H1 (cell line): ENCODE results near the gene IL32. TPM values are rescaled to one million over a fixed set of nuclear protein-coding genes. Genes with fewer than 3 reads are reported as not detected.

Source experiments
- CTCF ChIA-PET: fragments of 300-600 bp; sonication (Branson Sonifier 250); formaldehyde crosslinking; loops from one replicate; lab custom pipeline; 2021; ENCODE audit not compliant: partially characterized antibody; lab: Charles Lee
- POLR2A ChIA-PET: fragments of 300-600 bp; sonication (Branson Sonifier 250); formaldehyde crosslinking; loops from one replicate; lab custom pipeline; 2021; ENCODE audit warnings: inconsistent platforms; ENCODE audit not compliant: partially characterized antibody; lab: Charles Lee
- DNase-seq, 2 experiments: peaks; one replicate each; pipeline versions ENCODE4 v3.0.0 to v3.0.0-alpha.2; 2010 to 2022; ENCODE audit warnings: low spot score in 2 of 2, low read depth in 1 of 2, mixed read lengths in 1 of 2
- FAIRE-seq: peaks from 2 replicates; lab custom pipeline; 2011; peaks lifted over from hg19 to GRCh38; lab: Jason Lieb, UNC
- H2AFZ ChIP-seq: 2 replicates; pipeline ENCODE4 v1.8.1; 2012; ENCODE audit warnings: low read length, inconsistent platforms
- H2AK5ac ChIP-seq: 2 replicates; pipeline ENCODE4 v1.6.1; 2013; ENCODE audit warnings: low read depth, low read length
- H2BK120ac ChIP-seq: replicated peaks from 2 replicates; pipeline ENCODE3; 2013; ENCODE audit warnings: low read depth, low read length, inconsistent platforms
- H2BK12ac ChIP-seq: 2 replicates; pipeline ENCODE4 v1.6.1; 2013; ENCODE audit warnings: low read depth, low read length
- H2BK15ac ChIP-seq: 2 replicates; pipeline ENCODE4 v1.6.1; 2013; ENCODE audit warnings: low read length
- H2BK20ac ChIP-seq: 2 replicates; pipeline ENCODE4 v1.6.1; 2013; ENCODE audit warnings: low read length
- H2BK5ac ChIP-seq: 2 replicates; pipeline ENCODE4 v1.6.1; 2013; ENCODE audit warnings: low read depth, low read length
- H3K14ac ChIP-seq: 2 replicates; pipeline ENCODE4 v1.6.1; 2013; ENCODE audit warnings: inconsistent platforms; ENCODE audit not compliant: insufficient read length
- H3K18ac ChIP-seq: 2 replicates; pipeline ENCODE4 v1.6.1; 2013; ENCODE audit warnings: low read length; ENCODE audit errors: extremely low read depth
- H3K23ac ChIP-seq: 2 replicates; pipeline ENCODE4 v1.6.1; 2013; ENCODE audit warnings: inconsistent platforms; ENCODE audit not compliant: insufficient read length
- H3K23me2 ChIP-seq: 2 replicates; pipeline ENCODE4 v1.6.1; 2013; ENCODE audit warnings: low read depth, low read length
- H3K27ac ChIP-seq: 2 replicates; pipeline ENCODE4 v1.6.1; 2011; ENCODE audit warnings: low read depth, low read length, inconsistent platforms
- H3K27me3 ChIP-seq, 4 experiments: replicated peaks in 1 of 4; 1 replicate in 1 of 4; 2 replicates in 3 of 4; pipeline versions ENCODE4 v1.6.1 to v1.8.1; 2011 to 2013; ENCODE audit warnings: low read length in 3 of 4, mild to moderate bottlenecking in 3 of 4, inconsistent platforms in 2 of 4, mixed read lengths in 2 of 4, moderate library complexity in 1 of 4; ENCODE audit not compliant: control insufficient read depth in 3 of 4, insufficient read depth in 3 of 4; ENCODE audit errors: extremely low read depth in 1 of 4
- H3K36me3 ChIP-seq, 4 experiments: 2 replicates each; pipeline versions ENCODE4 v1.6.1 to v1.8.1; 2011 to 2013; ENCODE audit warnings: mild to moderate bottlenecking in 4 of 4, low read length in 3 of 4, moderate library complexity in 2 of 4, control low read depth in 1 of 4, inconsistent platforms in 1 of 4; ENCODE audit not compliant: insufficient read depth in 4 of 4, control insufficient read depth in 2 of 4
- H3K4ac ChIP-seq: replicated peaks from 2 replicates; pipeline ENCODE3; 2013; ENCODE audit warnings: low read length, low read depth, mixed read lengths, inconsistent platforms; ENCODE audit not compliant: insufficient read length
- H3K4me1 ChIP-seq, 4 experiments: replicated peaks in 1 of 4; 1 replicate in 1 of 4; 2 replicates in 3 of 4; pipeline versions ENCODE4 v1.6.1 to v1.8.1; 2011 to 2013; ENCODE audit warnings: low read length in 3 of 4, inconsistent platforms in 2 of 4, mixed read lengths in 1 of 4; ENCODE audit not compliant: insufficient read depth in 4 of 4, control insufficient read depth in 3 of 4
- H3K4me2 ChIP-seq, 2 experiments: 2 replicates each; pipeline versions ENCODE4 v1.6.1 to v1.8.1; 2011 to 2013; ENCODE audit warnings: low read depth in 2 of 2, low read length in 2 of 2, control low read depth in 1 of 2, inconsistent platforms in 1 of 2, mild to moderate bottlenecking in 1 of 2; ENCODE audit not compliant: insufficient read depth in 1 of 2
- H3K4me3 ChIP-seq, 4 experiments: fragments of 200-600, 300-600 bp in 1 of 4; sonication (generic), shearing (Covaris generic), sonication (Bioruptor Twin) in 1 of 4; 2 replicates each; pipeline versions ENCODE4 v1.5.1 to v1.8.1; 2011 to 2016; ENCODE audit warnings: low read length in 4 of 4, low read depth in 3 of 4, control low read depth in 2 of 4, inconsistent platforms in 2 of 4, mild to moderate bottlenecking in 2 of 4, mixed read lengths in 1 of 4, moderate library complexity in 1 of 4; ENCODE audit not compliant: insufficient read depth in 2 of 4; ENCODE audit errors: extremely low read depth in 1 of 4
- H3K56ac ChIP-seq: replicated peaks from 2 replicates; pipeline ENCODE3; 2013; ENCODE audit warnings: low read depth, mild to moderate bottlenecking, mixed read lengths, low read length, inconsistent platforms; ENCODE audit not compliant: insufficient read length
- H3K79me1 ChIP-seq: 2 replicates; pipeline ENCODE4 v1.6.1; 2013; ENCODE audit warnings: low read depth, low read length, control low read depth
- H3K79me2 ChIP-seq, 2 experiments: 2 replicates each; pipeline versions ENCODE4 v1.6.1 to v1.8.1; 2012 to 2013; ENCODE audit warnings: low read length in 2 of 2, mild to moderate bottlenecking in 2 of 2, inconsistent platforms in 1 of 2; ENCODE audit not compliant: insufficient read depth in 2 of 2, control insufficient read depth in 1 of 2
- H3K9ac ChIP-seq, 4 experiments: replicated peaks in 1 of 4; 1 replicate in 1 of 4; 2 replicates in 3 of 4; pipeline versions ENCODE4 v1.6.1 to v1.8.1; 2011 to 2013; ENCODE audit warnings: low read depth in 3 of 4, low read length in 3 of 4, control low read depth in 2 of 4, mild to moderate bottlenecking in 2 of 4, moderate library complexity in 2 of 4, inconsistent platforms in 1 of 4; ENCODE audit errors: extremely low read depth in 1 of 4
- H3K9me3 ChIP-seq, 2 experiments: 2 replicates each; pipeline versions ENCODE4 v1.6.1 to v1.8.1; 2012 to 2013; ENCODE audit warnings: mild to moderate bottlenecking in 2 of 2, moderate library complexity in 2 of 2, control low read depth in 1 of 2, inconsistent platforms in 1 of 2, low read depth in 1 of 2, low read length in 1 of 2, mixed read lengths in 1 of 2; ENCODE audit not compliant: insufficient read depth in 2 of 2
- H4K20me1 ChIP-seq, 2 experiments: replicated peaks in 1 of 2; 2 replicates each; pipeline versions ENCODE3 to v1.8.1; 2011 to 2013; ENCODE audit warnings: inconsistent platforms in 2 of 2, low read length in 2 of 2, mild to moderate bottlenecking in 1 of 2; ENCODE audit not compliant: insufficient read depth in 2 of 2, control insufficient read depth in 1 of 2
- H4K5ac ChIP-seq: 2 replicates; pipeline ENCODE4 v1.6.1; 2013; ENCODE audit warnings: low read length, low read depth, mixed read lengths, inconsistent platforms; ENCODE audit not compliant: insufficient read length
- H4K8ac ChIP-seq: 2 replicates; pipeline ENCODE4 v1.8.0; 2013; ENCODE audit warnings: mild to moderate bottlenecking, moderate library complexity, low read length, inconsistent platforms; ENCODE audit not compliant: insufficient read depth; ENCODE audit errors: extremely low read depth
- H4K91ac ChIP-seq: replicated peaks from 2 replicates; pipeline ENCODE3; 2013; ENCODE audit warnings: low read length, mixed read lengths, inconsistent platforms; ENCODE audit not compliant: insufficient read length
- ATF3 ChIP-seq: IDR thresholded peaks from 2 replicates; pipeline ENCODE4 v1.6.1; 2011; ENCODE audit warnings: low read depth, mild to moderate bottlenecking, low read length; ENCODE audit not compliant: insufficient read depth
- CREB1 ChIP-seq: IDR thresholded peaks from 2 replicates; pipeline ENCODE4 v1.6.1; 2012; ENCODE audit warnings: inconsistent platforms
- CTBP2 ChIP-seq: IDR thresholded peaks from 2 replicates; pipeline ENCODE4 v1.7.0; 2011; ENCODE audit warnings: borderline replicate concordance, mild to moderate bottlenecking, moderate library complexity, mixed read lengths, low read length; ENCODE audit not compliant: insufficient read depth, insufficient read length
- MAFK ChIP-seq: IDR thresholded peaks from 2 replicates; pipeline ENCODE4 v1.6.1; 2012; ENCODE audit warnings: low read depth, mild to moderate bottlenecking, improper control_type of control experiment, low read length
- MAX ChIP-seq: IDR thresholded peaks from 2 replicates; pipeline ENCODE4 v1.6.1; 2012; ENCODE audit warnings: inconsistent platforms
- RXRA ChIP-seq: IDR thresholded peaks from 2 replicates; pipeline ENCODE4 v1.6.1; 2011; ENCODE audit warnings: low read depth, mild to moderate bottlenecking, low read length, moderate library complexity; ENCODE audit not compliant: insufficient read depth
- SP1 ChIP-seq: IDR thresholded peaks from 2 replicates; pipeline ENCODE4 v1.6.1; 2011; ENCODE audit warnings: low read depth, low read length
- SRF ChIP-seq: IDR thresholded peaks from 2 replicates; pipeline ENCODE4 v1.6.1; 2011; ENCODE audit warnings: mild to moderate bottlenecking, low read depth, low read length, moderate library complexity
- SUZ12 ChIP-seq: fragments of 200-600 bp; sonication (generic); IDR thresholded peaks from 2 replicates; pipeline ENCODE4 v1.6.1; 2012; ENCODE audit warnings: mild to moderate bottlenecking, inconsistent platforms, low read length, moderate library complexity, mixed read lengths
- TBP ChIP-seq: IDR thresholded peaks from 2 replicates; pipeline ENCODE4 v1.6.1; 2011; ENCODE audit warnings: low read depth, low read length, improper control_type of control experiment
- TCF12 ChIP-seq: IDR thresholded peaks from 2 replicates; pipeline ENCODE4 v1.6.1; 2011; ENCODE audit warnings: low read depth, mild to moderate bottlenecking, low read length
- ZNF274 ChIP-seq: IDR thresholded peaks from 2 replicates; pipeline ENCODE4 v1.7.0; 2012; ENCODE audit warnings: low read length, borderline replicate concordance; ENCODE audit errors: extremely low read depth
- WGBS, 2 experiments: shearing (Covaris generic) in 1 of 2; methylation state at CpG; one replicate each; pipeline versions ENCODE4 v1.1.6 to v1.1.7; 2013 to 2015; ENCODE audit warnings: low lambda C conversion rate in 2 of 2, mixed read lengths in 2 of 2, inconsistent platforms in 1 of 2, low coverage in 1 of 2, missing lambda C conversion rate in 1 of 2; ENCODE audit not compliant: insufficient replicate concordance in 2 of 2, insufficient coverage in 1 of 2, insufficient read length in 1 of 2; ENCODE audit errors: extremely low coverage in 1 of 2, missing lambda C conversion rate in 1 of 2; 5-methylcytosine and 5-hydroxymethylcytosine counted together
- polyA plus RNA-seq, 7 experiments: library from polyadenylated mRNA; depleted of rRNA in 3 of 7; stranded (reverse) in 5 of 7; unstranded in 2 of 7; fragments of >200 nt in 5 of 7; fragments of 200-250 nt in 2 of 7; gene quantifications; 1 replicate in 5 of 7; 2 replicates in 1 of 7; 4 replicates in 1 of 7; pipeline versions ENCODE4 v1.2.1 to v1.2.3, GENCODE V29; 2011 to 2013; ENCODE audit warnings: missing spikeins in 2 of 7, mixed read lengths in 2 of 7
- total RNA-seq: library from RNA; stranded (reverse); fragmentation: NEBNext Ultra II Directional; extraction: Animal tissue kit (Norgen Biotek cat#: 25700); gene quantifications from 2 replicates; pipeline ENCODE4 v1.2.1, GENCODE V29; 2021

Gene IL32
- total and polyA plus RNA-seq, 2 of the 8 experiments (the other 6 are each of a cell fraction or from before 2014, with no cell fraction given): 2.7 to 5.0 TPM

- no peak overlapping the region for H3K56ac ChIP-seq
- peaks cover 0 to 1% of the 10 kb centered on the region in 2 experiments for H4K20me1 ChIP-seq
- H3K79me2 ChIP-seq: peaks cover 0 to 5% of the 10 kb centered on the region in 2 experiments; a peak in 1 of 4 replicates
- H2BK5ac ChIP-seq: no peak overlapping the region
- ChIA-PET POLR2A (interaction anchor here (0.6 to 34.8 kb wide), 4 partner anchors 14 to 242 kb away, joined by 3 to 1808 read pairs (median 4); partner anchors contain the start of genes CLDN6, CLDN9, HCFC1R1 and THOC6), CTCF (interaction anchor here (1.0 to 8.0 kb wide), 7 partner anchors 10 to 87 kb away, joined by 4 to 98 read pairs (median 8); partner anchors contain the start of gene TNFRSF12A)
- no peak for FAIRE-seq
- H4K5ac ChIP-seq: no peak overlapping the region
- no peak overlapping the region for H4K8ac ChIP-seq
- H4K91ac ChIP-seq: no peak overlapping the region
- H2BK15ac ChIP-seq: no peak overlapping the region
- H3K27me3 ChIP-seq: peaks cover 0 to 2% (median 0%) of the 10 kb centered on the region in 4 experiments; a peak in 2 of 7 replicates
- H3K18ac ChIP-seq: no peak overlapping the region
- H2AFZ ChIP-seq: no peak overlapping the region
- WGBS, 2 experiments: 92% methylated on average over 3 of the region's 3 CpGs; no CpG with 5 or more reads in 1 of the 2 experiments
- no peak overlapping the region for H2AK5ac ChIP-seq
- no peak overlapping the region for H3K27ac ChIP-seq
- no peak overlapping the region for H3K9ac ChIP-seq
- H2BK12ac ChIP-seq: no peak overlapping the region
- TF ChIP-seq MAFK (no peak), RXRA (no peak), TCF12 (no peak), TBP (no peak), MAX (no peak), SP1 (no peak), CREB1 (no peak), CTBP2 (no peak), SUZ12 (no peak), ATF3 (no peak), SRF (no peak), ZNF274 (no peak)
- H3K36me3 ChIP-seq: no peaks in the 10 kb centered on the region
- H3K9me3 ChIP-seq: no peaks in the 10 kb centered on the region
- no peak overlapping the region for H3K4me3 ChIP-seq
- DNase-seq: no peak
- peaks cover 3 to 16% (median 8%) of the 10 kb centered on the region in 4 experiments for H3K4me1 ChIP-seq
- peaks cover 4% of the 10 kb centered on the region; the same call in 1 of the 2 replicates for H3K23me2 ChIP-seq
- H3K4me2 ChIP-seq: no peak overlapping the region
- H3K4ac ChIP-seq: no peak overlapping the region
- H2BK120ac ChIP-seq: no peak overlapping the region
- no peak overlapping the region for H3K23ac ChIP-seq
- no peaks in the 10 kb centered on the region for H3K79me1 ChIP-seq
- no peak overlapping the region for H3K14ac ChIP-seq
- no peak overlapping the region for H2BK20ac ChIP-seq
Observed at GRCh38 chr16:3042376-3042775, 23.1 kb upstream of the IL32 start.
